Loucy (cell line): ENCODE results near the gene SLC35F6.

Experiments used
- H2AFZ ChIP-seq: fragments of 200-600 bp; sonication (generic); 2 replicates; pipeline ENCODE4 v1.6.0; 2016; ENCODE audit warnings: antibody characterized with exemption, mild to moderate bottlenecking, low read length, moderate library complexity
- H3F3A ChIP-seq: fragments of 200-600 bp; 2 replicates; pipeline ENCODE4 v1.6.0; 2016; ENCODE audit warnings: antibody characterized with exemption, low read depth, mild to moderate bottlenecking
- H3K27me3 ChIP-seq: fragments of 200-600 bp; sonication (generic); 2 replicates; pipeline ENCODE4 v1.6.1; 2014; ENCODE audit warnings: low read length, mild to moderate bottlenecking; ENCODE audit not compliant: insufficient read depth, poor library complexity, severe bottlenecking
- H3K36me3 ChIP-seq: fragments of 200-600 bp; sonication (generic); 2 replicates; pipeline ENCODE4 v1.6.1; 2016; ENCODE audit warnings: low read length; ENCODE audit not compliant: insufficient read depth
- H3K4me1 ChIP-seq: fragments of 200-600 bp; sonication (generic); 2 replicates; pipeline ENCODE4 v1.5.1; 2014; ENCODE audit warnings: low read length, mild to moderate bottlenecking; ENCODE audit not compliant: insufficient read depth, poor library complexity, severe bottlenecking
- H3K4me2 ChIP-seq: fragments of 200-600 bp; sonication (generic); 2 replicates; pipeline ENCODE4 v1.6.0; 2014; ENCODE audit warnings: antibody characterized with exemption, low read length, low read depth, mild to moderate bottlenecking; ENCODE audit not compliant: poor library complexity, severe bottlenecking
- H3K4me3 ChIP-seq: fragments of 200-600 bp; sonication (generic); 2 replicates; pipeline ENCODE4 v1.5.1; 2014; ENCODE audit warnings: low read length, mild to moderate bottlenecking, mixed read lengths; ENCODE audit not compliant: poor library complexity, severe bottlenecking
- H3K79me2 ChIP-seq: fragments of 200-600 bp; sonication (generic); 2 replicates; pipeline ENCODE4 v1.6.1; 2014; ENCODE audit warnings: low read length; ENCODE audit not compliant: insufficient read depth
- H3K9ac ChIP-seq: fragments of 200-600 bp; sonication (generic); 2 replicates; pipeline ENCODE4 v1.6.0; 2014; ENCODE audit warnings: mild to moderate bottlenecking, low read depth, low read length, moderate library complexity; ENCODE audit not compliant: poor library complexity, severe bottlenecking
- H3K9me2 ChIP-seq: fragments of 200-600 bp; sonication (generic); replicated peaks from 2 replicates; pipeline ENCODE4 v1.6.1; 2016; ENCODE audit warnings: low read depth, low read length, mixed read lengths
- H3K9me3 ChIP-seq: fragments of 200-600 bp; sonication (generic); 2 replicates; pipeline ENCODE4 v1.6.1; 2014; ENCODE audit warnings: mild to moderate bottlenecking, antibody characterized with exemption, low read length, low read depth; ENCODE audit not compliant: insufficient read depth
- H4K20me1 ChIP-seq: fragments of 200-600 bp; sonication (generic); 2 replicates; pipeline ENCODE4 v1.6.0; 2014; ENCODE audit warnings: antibody characterized with exemption, low read length, mild to moderate bottlenecking; ENCODE audit not compliant: insufficient read depth, poor library complexity, severe bottlenecking
- CTCF ChIP-seq: fragments of 200-600 bp; sonication (generic); conservative IDR thresholded peaks from 2 replicates; pipeline ENCODE4 v1.5.1; 2014; ENCODE audit warnings: mild to moderate bottlenecking, antibody characterized with exemption, low read length
- EZH2phosphoT487 ChIP-seq: fragments of 200-600 bp; IDR thresholded peaks from 2 replicates; pipeline ENCODE4 v1.6.1; 2018; ENCODE audit warnings: antibody characterized with exemption, mild to moderate bottlenecking, moderate library complexity, borderline replicate concordance

Gene SLC35F6

GRCh38 chr2:26818255-26818654, 54.2 kb downstream of the SLC35F6 start:
- Histone ChIP-seq H3F3A (no peaks in the 10 kb centered on the region), H3K4me1 (no peaks in the 10 kb centered on the region), H3K36me3 (no peaks in the 10 kb centered on the region), H3K9me2 (no peaks in the 10 kb centered on the region), H3K4me2 (no peak overlapping the region), H3K4me3 (no peak overlapping the region), H3K9me3 (no peaks in the 10 kb centered on the region), H3K9ac (no peak overlapping the region), H3K27me3 (no peaks in the 10 kb centered on the region), H4K20me1 (no peaks in the 10 kb centered on the region), H2AFZ (no peak overlapping the region), H3K79me2 (no peaks in the 10 kb centered on the region)
- TF ChIP-seq EZH2phosphoT487 (no peak), CTCF (no peak)

GRCh38 chr2:26818972-26819371, 54.9 kb downstream of the SLC35F6 start:
- TF ChIP-seq CTCF = no peak
- TF ChIP-seq EZH2phosphoT487 = no peak
- Histone ChIP-seq H3K4me3 (no peak overlapping the region), H3K36me3 (no peaks in the 10 kb centered on the region)

GRCh38 chr2:26820932-26821331, 56.8 kb downstream of the SLC35F6 start:
- H3K4me2 ChIP-seq = no peak overlapping the region
- H3F3A ChIP-seq = no peaks in the 10 kb centered on the region
- no peaks in the 10 kb centered on the region for H3K9me3 ChIP-seq
- TF ChIP-seq EZH2phosphoT487 (no peak), CTCF (no peak)
- no peak overlapping the region for H3K4me3 ChIP-seq
- no peaks in the 10 kb centered on the region for H3K27me3 ChIP-seq
- no peaks in the 10 kb centered on the region for H4K20me1 ChIP-seq
- H3K4me1 ChIP-seq = no peaks in the 10 kb centered on the region
- H3K36me3 ChIP-seq = no peaks in the 10 kb centered on the region
- no peak overlapping the region for H2AFZ ChIP-seq
- H3K79me2 ChIP-seq = no peaks in the 10 kb centered on the region
- H3K9me2 ChIP-seq = no peaks in the 10 kb centered on the region
- H3K9ac ChIP-seq = no peak overlapping the region

More at GRCh38 chr2:26818972-26819371, 54.9 kb downstream of the SLC35F6 start:
- Histone ChIP-seq H3F3A (no peaks in the 10 kb centered on the region), H2AFZ (no peak overlapping the region), H3K9me2 (no peaks in the 10 kb centered on the region), H3K79me2 (no peaks in the 10 kb centered on the region), H3K9me3 (no peaks in the 10 kb centered on the region), H4K20me1 (no peaks in the 10 kb centered on the region), H3K4me2 (no peak overlapping the region), H3K4me1 (no peaks in the 10 kb centered on the region), H3K27me3 (no peaks in the 10 kb centered on the region), H3K9ac (no peak overlapping the region)
